SU-DHL-6 (cell line): Measurements from ENCODE around the gene ADARB2.

Experiments used
- CTCF ChIP-seq: fragments of 200-600 bp; sonication (generic); IDR thresholded peaks from one replicate; pipeline ENCODE4 v1.5.1; 2017; ENCODE audit warnings: antibody characterized with exemption, mild to moderate bottlenecking, low read length, moderate library complexity; ENCODE audit not compliant: insufficient read depth, poor library complexity, severe bottlenecking
- EZH2phosphoT487 ChIP-seq: fragments of 200-600 bp; sonication (generic), shearing (Covaris generic); conservative IDR thresholded peaks from 2 replicates; pipeline ENCODE4 v1.6.1; 2018; ENCODE audit warnings: mild to moderate bottlenecking, antibody characterized with exemption, low read length, moderate library complexity, mixed read lengths

- TF ChIP-seq CTCF (no peak), EZH2phosphoT487 (no peak)
Measured at GRCh38 chr10:1483826-1484225, 253.5 kb downstream of the ADARB2 start.
